ENCODE results near the gene PRR33. TPM values are rescaled to one million over a fixed set of nuclear protein-coding genes. Genes with fewer than 3 reads are reported as not detected.

PRR33 gene
- total RNA-seq, 1 experiment from 2014 or later: not detected

DNA sequence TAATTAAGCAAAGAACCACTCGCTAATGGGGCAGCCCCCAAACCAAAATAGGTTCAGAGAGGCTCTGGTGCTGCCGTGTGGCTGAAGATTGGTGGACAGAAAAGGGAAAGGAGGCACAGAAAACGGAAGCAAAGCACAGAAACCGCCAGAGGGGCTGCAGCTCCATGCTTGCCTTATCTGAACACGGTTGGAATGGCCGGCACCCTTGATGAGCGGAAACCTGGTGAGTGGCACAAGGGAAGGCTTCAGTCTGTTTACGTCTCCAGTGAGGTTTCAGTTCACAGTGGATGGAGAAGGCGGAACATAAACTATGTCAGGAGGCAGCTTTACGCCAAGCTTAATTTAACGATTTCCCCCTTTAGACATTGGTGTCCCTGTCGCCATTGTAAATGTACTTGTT, 5.2 kb upstream of the PRR33 start (continued):
- TF ChIP-seq EZH2phosphoT487 (IDR thresholded peaks at IDR 0.05; ENCODE audit: borderline replicate concordance): no peak
- no peak for TF ChIP-seq ZFX (IDR thresholded peaks at IDR 0.05)
- no peak for TF ChIP-seq ZBTB33 (IDR thresholded peaks at IDR 0.05; ENCODE audit: extremely low read depth, insufficient replicate concordance, low read length)

- Histone ChIP-seq H2AFZ (ENCODE audit: low read depth, low read length, poor library complexity, severe bottlenecking) (no peak overlapping the region), H3K27ac (ENCODE audit: low read depth, low read length) (no peak overlapping the region), H3K9ac (ENCODE audit: low read length) (no peak overlapping the region), H3K4me1 (ENCODE audit: control insufficient read depth in 1 of 2, insufficient read depth in 2 of 2, low read length in 2 of 2) (no peaks in the 10 kb centered on the region), H3K27me3 (ENCODE audit: insufficient read depth, low read length) (peaks cover 21% of the 10 kb centered on the region), H3K36me3 (ENCODE audit: control insufficient read depth in 1 of 2, insufficient read depth in 2 of 2, low read length in 2 of 2) (no peaks in the 10 kb centered on the region), H3K9me3 (ENCODE audit: control insufficient read depth in 1 of 2, insufficient read depth in 1 of 2, low read depth in 1 of 2, low read length in 2 of 2) (no peaks in the 10 kb centered on the region), H3K9me2 (ENCODE audit: insufficient read depth) (no peaks in the 10 kb centered on the region), H3K79me2 (ENCODE audit: insufficient read depth, low read length) (no peaks in the 10 kb centered on the region), H3K4me2 (ENCODE audit: low read length) (no peak overlapping the region), H4K20me1 (ENCODE audit: insufficient read depth) (no peaks in the 10 kb centered on the region), H3K4me3 (replicated peaks in 1 of 2; ENCODE audit: low read depth in 1 of 2, low read length in 2 of 2) (no peak overlapping the region)
- ATAC-seq (no peak), DNase-seq (ENCODE audit: low read depth, low spot score) (no peak)
- TF ChIP-seq EZH2 (IDR thresholded peaks at IDR 0.05) (no peak), ZFX (IDR thresholded peaks at IDR 0.05) (no peak), ZNF274 (IDR thresholded peaks at IDR 0.05; ENCODE audit: low read depth, low read length) (no peak), RAD21 (IDR thresholded peaks at IDR 0.05; ENCODE audit: low read depth) (no peak)
- intact Hi-C loops (cut with micrococcal nuclease): loop anchor here (10.0 kb wide), 1 partner anchor 48 kb away; the partner anchor contains the start of gene MRPL23
- ChIA-PET POLR2A (no interaction called here), RAD21 (ENCODE audit: low non-redundant PET in 1 of 2, low total read pairs in 2 of 2, uncharacterized antibody in 2 of 2, unreplicated experiment in 2 of 2) (no interaction called here), CTCF (no interaction called here)
- no TSS peak for BruUV-seq (replicated peaks)
These were observed 4.8 kb upstream of the PRR33 start for GRCh38 chr11:1896468-1896867.

- ATAC-seq: no peak
- H3K36me3 ChIP-seq (ENCODE audit: control insufficient read depth in 1 of 2, insufficient read depth in 2 of 2, low read length in 2 of 2): no peaks in the 10 kb centered on the region
- H3K4me3 ChIP-seq (replicated peaks in 1 of 2; ENCODE audit: low read depth in 1 of 2, low read length in 2 of 2): no peak overlapping the region
- no TSS peak for BruUV-seq (replicated peaks)
- no peaks in the 10 kb centered on the region for H3K4me1 ChIP-seq (ENCODE audit: control insufficient read depth in 1 of 2, insufficient read depth in 2 of 2, low read length in 2 of 2)
- H4K20me1 ChIP-seq (ENCODE audit: insufficient read depth): no peaks in the 10 kb centered on the region
- no peak overlapping the region for H2AFZ ChIP-seq (ENCODE audit: low read depth, low read length, poor library complexity, severe bottlenecking)
- H3K9ac ChIP-seq (ENCODE audit: low read length): no peak overlapping the region
- H3K27me3 ChIP-seq (ENCODE audit: insufficient read depth, low read length): peaks cover 21% of the 10 kb centered on the region
- H3K79me2 ChIP-seq (ENCODE audit: insufficient read depth, low read length): no peaks in the 10 kb centered on the region
- intact Hi-C loops (cut with micrococcal nuclease): loop anchor here (10.0 kb wide), 1 partner anchor 50 kb away; the partner anchor contains the start of gene MRPL23
- no peak overlapping the region for H3K4me2 ChIP-seq (ENCODE audit: low read length)
- no peaks in the 10 kb centered on the region for H3K9me3 ChIP-seq (ENCODE audit: control insufficient read depth in 1 of 2, insufficient read depth in 1 of 2, low read depth in 1 of 2, low read length in 2 of 2)
- no peak overlapping the region for H3K27ac ChIP-seq (ENCODE audit: low read depth, low read length)
- DNase-seq (ENCODE audit: low read depth, low spot score): no peak
- RAD21 ChIA-PET (ENCODE audit: low non-redundant PET in 1 of 2, low total read pairs in 2 of 2, uncharacterized antibody in 2 of 2, unreplicated experiment in 2 of 2): no interaction called here
- CTCF ChIA-PET: no interaction called here
- H3K9me2 ChIP-seq (ENCODE audit: insufficient read depth): no peaks in the 10 kb centered on the region
- POLR2A ChIA-PET: no interaction called here
- TF ChIP-seq MAX (IDR thresholded peaks at IDR 0.05) (no peak), YY1 (IDR thresholded peaks at IDR 0.05; ENCODE audit: extremely low read depth, insufficient replicate concordance, low read depth, low read length) (no peak), TCF7L2 (IDR thresholded peaks at IDR 0.05; ENCODE audit: borderline replicate concordance, extremely low read depth, insufficient read depth, insufficient read length) (no peak), POLR2A (IDR thresholded peaks at IDR 0.05; ENCODE audit: borderline replicate concordance, extremely low read depth, insufficient read depth, insufficient read length) (no peak), ELF1 (IDR thresholded peaks at IDR 0.05; ENCODE audit: borderline replicate concordance, low read depth) (no peak), REST (IDR thresholded peaks at IDR 0.05; ENCODE audit: low read depth) (no peak), ZFX (IDR thresholded peaks at IDR 0.05) (no peak), POLR2AphosphoS5 (IDR thresholded peaks at IDR 0.05; ENCODE audit: low read depth, low read length) (no peak), JUND (IDR thresholded peaks at IDR 0.05) (no peak), EZH2 (IDR thresholded peaks at IDR 0.05) (no peak)
These were observed 3.1 kb upstream of the PRR33 start for GRCh38 chr11:1894759-1895158.
